ENCODE data around the gene MED29. TPM values are rescaled to one million over a fixed set of nuclear protein-coding genes. Genes with fewer than 3 reads are reported as not detected.

Gene MED29
- total and polyA plus RNA-seq, 2 of the 13 experiments (the other 11 are each of a cell fraction or from before 2014, with no cell fraction given): 14.0 to 19.7 TPM

GRCh38 chr19:39401549-39402345 lies 10.6 kb downstream of the MED29 start (continued):
- TF ChIP-seq, protein P1, sequence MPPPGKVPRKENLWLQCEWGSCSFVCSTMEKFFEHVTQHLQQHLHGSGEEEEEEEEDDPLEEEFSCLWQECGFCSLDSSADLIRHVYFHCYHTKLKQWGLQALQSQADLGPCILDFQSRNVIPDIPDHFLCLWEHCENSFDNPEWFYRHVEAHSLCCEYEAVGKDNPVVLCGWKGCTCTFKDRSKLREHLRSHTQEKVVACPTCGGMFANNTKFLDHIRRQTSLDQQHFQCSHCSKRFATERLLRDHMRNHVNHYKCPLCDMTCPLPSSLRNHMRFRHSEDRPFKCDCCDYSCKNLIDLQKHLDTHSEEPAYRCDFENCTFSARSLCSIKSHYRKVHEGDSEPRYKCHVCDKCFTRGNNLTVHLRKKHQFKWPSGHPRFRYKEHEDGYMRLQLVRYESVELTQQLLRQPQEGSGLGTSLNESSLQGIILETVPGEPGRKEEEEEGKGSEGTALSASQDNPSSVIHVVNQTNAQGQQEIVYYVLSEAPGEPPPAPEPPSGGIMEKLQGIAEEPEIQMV (CRISPR knock-in tag; IDR thresholded peaks at IDR 0.05; ENCODE audit: low read depth): peak; percentile 77
- no peak for TF ChIP-seq HNRNPH1 (optimal IDR thresholded peaks at IDR 0.05; ENCODE audit: low read depth, low read length)
- no peak for TF ChIP-seq XBP1 (CRISPR knock-in tag; IDR thresholded peaks at IDR 0.05)
- TF ChIP-seq, protein P2, sequence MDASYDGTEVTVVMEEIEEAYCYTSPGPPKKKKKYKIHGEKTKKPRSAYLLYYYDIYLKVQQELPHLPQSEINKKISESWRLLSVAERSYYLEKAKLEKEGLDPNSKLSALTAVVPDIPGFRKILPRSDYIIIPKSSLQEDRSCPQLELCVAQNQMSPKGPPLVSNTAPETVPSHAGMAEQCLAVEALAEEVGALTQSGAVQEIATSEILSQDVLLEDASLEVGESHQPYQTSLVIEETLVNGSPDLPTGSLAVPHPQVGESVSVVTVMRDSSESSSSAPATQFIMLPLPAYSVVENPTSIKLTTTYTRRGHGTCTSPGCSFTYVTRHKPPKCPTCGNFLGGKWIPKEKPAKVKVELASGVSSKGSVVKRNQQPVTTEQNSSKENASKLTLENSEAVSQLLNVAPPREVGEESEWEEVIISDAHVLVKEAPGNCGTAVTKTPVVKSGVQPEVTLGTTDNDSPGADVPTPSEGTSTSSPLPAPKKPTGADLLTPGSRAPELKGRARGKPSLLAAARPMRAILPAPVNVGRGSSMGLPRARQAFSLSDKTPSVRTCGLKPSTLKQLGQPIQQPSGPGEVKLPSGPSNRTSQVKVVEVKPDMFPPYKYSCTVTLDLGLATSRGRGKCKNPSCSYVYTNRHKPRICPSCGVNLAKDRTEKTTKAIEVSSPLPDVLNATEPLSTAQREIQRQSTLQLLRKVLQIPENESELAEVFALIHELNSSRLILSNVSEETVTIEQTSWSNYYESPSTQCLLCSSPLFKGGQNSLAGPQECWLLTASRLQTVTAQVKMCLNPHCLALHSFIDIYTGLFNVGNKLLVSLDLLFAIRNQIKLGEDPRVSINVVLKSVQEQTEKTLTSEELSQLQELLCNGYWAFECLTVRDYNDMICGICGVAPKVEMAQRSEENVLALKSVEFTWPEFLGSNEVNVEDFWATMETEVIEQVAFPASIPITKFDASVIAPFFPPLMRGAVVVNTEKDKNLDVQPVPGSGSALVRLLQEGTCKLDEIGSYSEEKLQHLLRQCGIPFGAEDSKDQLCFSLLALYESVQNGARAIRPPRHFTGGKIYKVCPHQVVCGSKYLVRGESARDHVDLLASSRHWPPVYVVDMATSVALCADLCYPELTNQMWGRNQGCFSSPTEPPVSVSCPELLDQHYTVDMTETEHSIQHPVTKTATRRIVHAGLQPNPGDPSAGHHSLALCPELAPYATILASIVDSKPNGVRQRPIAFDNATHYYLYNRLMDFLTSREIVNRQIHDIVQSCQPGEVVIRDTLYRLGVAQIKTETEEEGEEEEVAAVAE (CRISPR knock-in tag; IDR thresholded peaks at IDR 0.05; ENCODE audit: borderline replicate concordance): no peak
- TF ChIP-seq SAP130 (CRISPR knock-in tag; IDR thresholded peaks at IDR 0.05; ENCODE audit: low read depth): peak; percentile 95
- TF ChIP-seq KAT2B (IDR thresholded peaks at IDR 0.05; ENCODE audit: borderline replicate concordance, low read depth, low read length): no peak
- TF ChIP-seq ZNF552 (CRISPR knock-in tag; IDR thresholded peaks at IDR 0.05; ENCODE audit: borderline replicate concordance): peak; percentile 93
- no peak for TF ChIP-seq ZNF264 (CRISPR knock-in tag; IDR thresholded peaks at IDR 0.05)
- TF ChIP-seq CHD4 (IDR thresholded peaks at IDR 0.05; ENCODE audit: borderline replicate concordance, low read length): 0 out of 2 replicates have a peak, but pooled peaks have one; percentile 53
- TF ChIP-seq, protein P3, sequence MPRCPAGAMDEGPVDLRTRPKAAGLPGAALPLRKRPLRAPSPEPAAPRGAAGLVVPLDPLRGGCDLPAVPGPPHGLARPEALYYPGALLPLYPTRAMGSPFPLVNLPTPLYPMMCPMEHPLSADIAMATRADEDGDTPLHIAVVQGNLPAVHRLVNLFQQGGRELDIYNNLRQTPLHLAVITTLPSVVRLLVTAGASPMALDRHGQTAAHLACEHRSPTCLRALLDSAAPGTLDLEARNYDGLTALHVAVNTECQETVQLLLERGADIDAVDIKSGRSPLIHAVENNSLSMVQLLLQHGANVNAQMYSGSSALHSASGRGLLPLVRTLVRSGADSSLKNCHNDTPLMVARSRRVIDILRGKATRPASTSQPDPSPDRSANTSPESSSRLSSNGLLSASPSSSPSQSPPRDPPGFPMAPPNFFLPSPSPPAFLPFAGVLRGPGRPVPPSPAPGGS (CRISPR knock-in tag; IDR thresholded peaks at IDR 0.05): no peak; the same call in 1 of the 2 replicates
- peak; percentile 96; the same call in 1 of the 2 replicates for TF ChIP-seq ZNF292 (CRISPR knock-in tag; IDR thresholded peaks at IDR 0.05; ENCODE audit: borderline replicate concordance, low read depth)
- no peak for TF ChIP-seq SOX6 (IDR thresholded peaks at IDR 0.05)
- TF ChIP-seq SOX6 (CRISPR knock-in tag; IDR thresholded peaks at IDR 0.05): peak; percentile 75
- no peak for TF ChIP-seq MLLT10 (CRISPR knock-in tag; IDR thresholded peaks at IDR 0.05)
- TF ChIP-seq ARID2 (CRISPR knock-in tag; IDR thresholded peaks at IDR 0.05; ENCODE audit: borderline replicate concordance): no peak
- TF ChIP-seq, protein P4, sequence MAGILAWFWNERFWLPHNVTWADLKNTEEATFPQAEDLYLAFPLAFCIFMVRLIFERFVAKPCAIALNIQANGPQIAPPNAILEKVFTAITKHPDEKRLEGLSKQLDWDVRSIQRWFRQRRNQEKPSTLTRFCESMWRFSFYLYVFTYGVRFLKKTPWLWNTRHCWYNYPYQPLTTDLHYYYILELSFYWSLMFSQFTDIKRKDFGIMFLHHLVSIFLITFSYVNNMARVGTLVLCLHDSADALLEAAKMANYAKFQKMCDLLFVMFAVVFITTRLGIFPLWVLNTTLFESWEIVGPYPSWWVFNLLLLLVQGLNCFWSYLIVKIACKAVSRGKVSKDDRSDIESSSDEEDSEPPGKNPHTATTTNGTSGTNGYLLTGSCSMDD (CRISPR knock-in tag; IDR thresholded peaks at IDR 0.05): no peak

All from HepG2 (cell line).